Activated naive CD8-positive, alpha-beta T cell treated with anti-CD3 and anti-CD28 coated beads, Interleukin-2, amount 50 U/mL, for 24 hours (primary cell): ENCODE measurements around the gene DDI2.

Source experiments
- ATAC-seq: fragments of 150-1000 bp; cut with Tn5 transposase; one replicate; pipeline ENCODE4 v1.10.0; 2021
- DNase-seq: peaks from one replicate; pipeline ENCODE4 v3.0.0; 2021
- H3K27ac Mint-ChIP-seq: one replicate; pipeline ENCODE4 v1.8.0; 2021; ENCODE audit warnings: mild to moderate bottlenecking, mixed read lengths
- H3K27me3 Mint-ChIP-seq: one replicate; pipeline ENCODE4 v1.8.0; 2021; ENCODE audit warnings: mixed read lengths
- H3K36me3 Mint-ChIP-seq: one replicate; pipeline ENCODE4 v1.8.0; 2021; ENCODE audit warnings: low read depth, mixed read lengths
- H3K4me1 Mint-ChIP-seq: one replicate; pipeline ENCODE4 v1.8.0; 2021; ENCODE audit warnings: mixed read lengths
- H3K4me3 Mint-ChIP-seq: one replicate; pipeline ENCODE4 v1.8.0; 2021; ENCODE audit warnings: mild to moderate bottlenecking, moderate library complexity, mixed read lengths
- H3K9me3 Mint-ChIP-seq: one replicate; pipeline ENCODE4 v1.8.0; 2021; ENCODE audit warnings: mixed read lengths

The DDI2 gene

GRCh38 chr1:15617173-15618076 is at the start of gene DDI2:
DDI2 (plus strand) TSS chr1:15617458; CDS start chr1:15617671, 213 bp downstream.
- Mint-ChIP-seq H3K9me3 (no peaks in the 10 kb centered on the region), H3K36me3 (peaks cover 16% of the 10 kb centered on the region), H3K27ac (peak within 1 kb of the TSS; percentile 96), H3K27me3 (no peaks in the 10 kb centered on the region), H3K4me3 (peak within 1 kb of the TSS; percentile 89), H3K4me1 (peaks cover 50% of the 10 kb centered on the region)
- DNase-seq, result peak; percentile 96
- peak; percentile 91 for ATAC-seq

GRCh38 chr1:15568387-15569073 is 48.7 kb upstream of the DDI2 start:
- H3K4me3 Mint-ChIP-seq, result no peak overlapping the region
- no peaks in the 10 kb centered on the region for H3K27me3 Mint-ChIP-seq
- H3K27ac Mint-ChIP-seq, result no peak overlapping the region
- no peak for DNase-seq
- ATAC-seq, result no peak
- peaks cover 31% of the 10 kb centered on the region for H3K36me3 Mint-ChIP-seq
- peaks cover 6% of the 10 kb centered on the region for H3K4me1 Mint-ChIP-seq
- no peaks in the 10 kb centered on the region for H3K9me3 Mint-ChIP-seq

GRCh38 chr1:15570861-15571260 is 46.4 kb upstream of the DDI2 start:
- H3K4me3 Mint-ChIP-seq, result no peak overlapping the region
- peaks cover 26% of the 10 kb centered on the region for H3K36me3 Mint-ChIP-seq
- DNase-seq (no peak), ATAC-seq (no peak)
- peaks cover 1% of the 10 kb centered on the region for H3K4me1 Mint-ChIP-seq
- no peak overlapping the region for H3K27ac Mint-ChIP-seq
- no peaks in the 10 kb centered on the region for H3K9me3 Mint-ChIP-seq
- no peaks in the 10 kb centered on the region for H3K27me3 Mint-ChIP-seq

GRCh38 chr1:15571266-15571665 is 46.0 kb upstream of the DDI2 start:
- Mint-ChIP-seq H3K36me3 (peaks cover 25% of the 10 kb centered on the region), H3K4me1 (peaks cover 1% of the 10 kb centered on the region), H3K4me3 (no peak overlapping the region), H3K9me3 (no peaks in the 10 kb centered on the region), H3K27me3 (no peaks in the 10 kb centered on the region), H3K27ac (peak overlapping the region; percentile 6)
- no peak for DNase-seq
- ATAC-seq, result no peak

GRCh38 chr1:15573477-15573876 is 43.8 kb upstream of the DDI2 start:
- H3K4me3 Mint-ChIP-seq, result no peak overlapping the region
- H3K36me3 Mint-ChIP-seq, result peaks cover 29% of the 10 kb centered on the region
- H3K9me3 Mint-ChIP-seq, result no peaks in the 10 kb centered on the region
- ATAC-seq, result no peak
- H3K27me3 Mint-ChIP-seq, result no peaks in the 10 kb centered on the region
- H3K27ac Mint-ChIP-seq, result no peak overlapping the region
- peaks cover 13% of the 10 kb centered on the region for H3K4me1 Mint-ChIP-seq
- no peak for DNase-seq

GRCh38 chr1:15574741-15575140 is 42.5 kb upstream of the DDI2 start:
- peaks cover 25% of the 10 kb centered on the region for H3K36me3 Mint-ChIP-seq
- peak overlapping the region; percentile 14 for H3K27ac Mint-ChIP-seq
- DNase-seq (no peak), ATAC-seq (no peak)
- no peaks in the 10 kb centered on the region for H3K27me3 Mint-ChIP-seq
- H3K4me3 Mint-ChIP-seq, result no peak overlapping the region
- peaks cover 25% of the 10 kb centered on the region for H3K4me1 Mint-ChIP-seq
- H3K9me3 Mint-ChIP-seq, result no peaks in the 10 kb centered on the region

GRCh38 chr1:15575549-15576150 is 41.6 kb upstream of the DDI2 start:
- Mint-ChIP-seq H3K4me1 (peaks cover 30% of the 10 kb centered on the region), H3K9me3 (no peaks in the 10 kb centered on the region), H3K36me3 (peaks cover 27% of the 10 kb centered on the region), H3K27me3 (no peaks in the 10 kb centered on the region), H3K27ac (no peak overlapping the region), H3K4me3 (no peak overlapping the region)
- ATAC-seq, result no peak
- DNase-seq, result no peak

- H3K4me1 Mint-ChIP-seq, result peaks cover 33% of the 10 kb centered on the region
- no peak for ATAC-seq
- no peak overlapping the region for H3K27ac Mint-ChIP-seq
- H3K27me3 Mint-ChIP-seq, result no peaks in the 10 kb centered on the region
- H3K4me3 Mint-ChIP-seq, result no peak overlapping the region
- no peaks in the 10 kb centered on the region for H3K9me3 Mint-ChIP-seq
- no peak for DNase-seq
- peaks cover 20% of the 10 kb centered on the region for H3K36me3 Mint-ChIP-seq
Observed at GRCh38 chr1:15577691-15578090, 39.6 kb upstream of the DDI2 start.

GRCh38 chr1:15578921-15579682 is 38.2 kb upstream of the DDI2 start:
- DNase-seq (no peak), ATAC-seq (peak; percentile 29)
- Mint-ChIP-seq H3K27ac (peak overlapping the region; percentile 84), H3K27me3 (no peaks in the 10 kb centered on the region), H3K4me3 (peak overlapping the region; percentile 16), H3K9me3 (no peaks in the 10 kb centered on the region), H3K36me3 (peaks cover 16% of the 10 kb centered on the region), H3K4me1 (peaks cover 46% of the 10 kb centered on the region)

- peak overlapping the region; percentile 16 for H3K4me3 Mint-ChIP-seq
- peaks cover 16% of the 10 kb centered on the region for H3K36me3 Mint-ChIP-seq
Observed at GRCh38 chr1:15579683-15580047, 37.6 kb upstream of the DDI2 start.

GRCh38 chr1:15583016-15583706 is 34.1 kb upstream of the DDI2 start:
- no peaks in the 10 kb centered on the region for H3K9me3 Mint-ChIP-seq
- peak overlapping the region; percentile 84 for H3K4me3 Mint-ChIP-seq
- ATAC-seq (no peak), DNase-seq (no peak)
- peaks cover 43% of the 10 kb centered on the region for H3K4me1 Mint-ChIP-seq
- H3K36me3 Mint-ChIP-seq, result peaks cover 11% of the 10 kb centered on the region
- H3K27ac Mint-ChIP-seq, result peak overlapping the region; percentile 88
- H3K27me3 Mint-ChIP-seq, result no peaks in the 10 kb centered on the region

More at GRCh38 chr1:15579683-15580047, 37.6 kb upstream of the DDI2 start:
- DNase-seq, result no peak
- H3K4me1 Mint-ChIP-seq, result peaks cover 48% of the 10 kb centered on the region
- no peaks in the 10 kb centered on the region for H3K27me3 Mint-ChIP-seq
- H3K9me3 Mint-ChIP-seq, result no peaks in the 10 kb centered on the region
- ATAC-seq, result no peak
- H3K27ac Mint-ChIP-seq, result peak overlapping the region; percentile 84

GRCh38 chr1:15584489-15585363 is 32.5 kb upstream of the DDI2 start, which contains the start of gene AGMAT:
AGMAT (minus strand) TSS chr1:15585051; CDS start chr1:15584967, 84 bp downstream.
- Mint-ChIP-seq H3K27me3 (no peaks in the 10 kb centered on the region), H3K9me3 (no peaks in the 10 kb centered on the region), H3K4me1 (peaks cover 27% of the 10 kb centered on the region), H3K4me3 (peak within 1 kb of the TSS; percentile 84), H3K36me3 (peaks cover 14% of the 10 kb centered on the region), H3K27ac (peak within 1 kb of the TSS; percentile 88)
- ATAC-seq, result peak; percentile 88
- DNase-seq, result peak; percentile 73

GRCh38 chr1:15592285-15592684 is 25.0 kb upstream of the DDI2 start:
- no peak for ATAC-seq
- H3K4me3 Mint-ChIP-seq, result no peak overlapping the region

More at GRCh38 chr1:15592285-15592684, 25.0 kb upstream of the DDI2 start:
- no peaks in the 10 kb centered on the region for H3K4me1 Mint-ChIP-seq
- H3K27me3 Mint-ChIP-seq, result peaks cover 2% of the 10 kb centered on the region
- no peak for DNase-seq
- peaks cover 9% of the 10 kb centered on the region for H3K36me3 Mint-ChIP-seq
- H3K9me3 Mint-ChIP-seq, result no peaks in the 10 kb centered on the region
- no peak overlapping the region for H3K27ac Mint-ChIP-seq
